ENCODE data around the gene TMEM88.

- TF ChIP-seq CTCF (conservative IDR thresholded peaks at IDR 0.05; ENCODE audit: low read length), result no peak
- no peak for TF ChIP-seq EZH2phosphoT487 (IDR thresholded peaks at IDR 0.05; ENCODE audit: borderline replicate concordance, low read depth, low read length)
These were observed 40.0 kb downstream of the TMEM88 start for GRCh38 chr17:7894866-7895265.
